ENCODE results near the gene SWAP70.

The SWAP70 gene

GRCh38 chr11:9651899-9652748, 11.8 kb upstream of the SWAP70 start:
- no peak for DNase-seq (ENCODE audit: low read depth, low spot score)

- DNase-seq (ENCODE audit: low read depth, low spot score): no peak
These were observed 10.0 kb upstream of the SWAP70 start for GRCh38 chr11:9653871-9654270.

- no peak for DNase-seq (ENCODE audit: low read depth, low spot score)
These were observed 7.0 kb upstream of the SWAP70 start for GRCh38 chr11:9656864-9657263.

GRCh38 chr11:9657531-9657930, 6.3 kb upstream of the SWAP70 start:
- DNase-seq (ENCODE audit: low read depth, low spot score): no peak

GRCh38 chr11:9660886-9661285, 3.0 kb upstream of the SWAP70 start:
- no peak for DNase-seq (ENCODE audit: low read depth, low spot score)

GRCh38 chr11:9662273-9662672, 1.6 kb upstream of the SWAP70 start:
- DNase-seq (ENCODE audit: low read depth, low spot score): no peak

GRCh38 chr11:9664276-9665171, 647 bp downstream of the SWAP70 start:
- no peak for DNase-seq (ENCODE audit: low read depth, low spot score)

GRCh38 chr11:9665749-9666148, 1.9 kb downstream of the SWAP70 start:
- no peak for DNase-seq (ENCODE audit: low read depth, low spot score)

GRCh38 chr11:9669954-9670353, 6.1 kb downstream of the SWAP70 start:
- DNase-seq (ENCODE audit: low read depth, low spot score): no peak

- no peak for DNase-seq (ENCODE audit: low read depth, low spot score)
These were observed 8.5 kb downstream of the SWAP70 start for GRCh38 chr11:9672288-9672916.

GRCh38 chr11:9672918-9673317, 9.0 kb downstream of the SWAP70 start:
- DNase-seq (ENCODE audit: low read depth, low spot score): no peak

GRCh38 chr11:9675691-9676090, 11.8 kb downstream of the SWAP70 start:
- no peak for DNase-seq (ENCODE audit: low read depth, low spot score)

GRCh38 chr11:9677951-9678350, 14.1 kb downstream of the SWAP70 start:
- DNase-seq (ENCODE audit: low read depth, low spot score): no peak

- no peak for DNase-seq (ENCODE audit: low read depth, low spot score)
These were observed 14.7 kb downstream of the SWAP70 start for GRCh38 chr11:9678576-9678975.

- no peak for DNase-seq (ENCODE audit: low read depth, low spot score)
These were observed 16.2 kb downstream of the SWAP70 start for GRCh38 chr11:9680028-9680427.

GRCh38 chr11:9681583-9682372, 17.9 kb downstream of the SWAP70 start:
- no peak for DNase-seq (ENCODE audit: low read depth, low spot score)

GRCh38 chr11:9687711-9688477, 24.0 kb downstream of the SWAP70 start:
- DNase-seq (ENCODE audit: low read depth, low spot score): no peak

- no peak for DNase-seq (ENCODE audit: low read depth, low spot score)
These were observed 25.0 kb downstream of the SWAP70 start for GRCh38 chr11:9688716-9689511.

GRCh38 chr11:9689721-9690120, 25.8 kb downstream of the SWAP70 start:
- no peak for DNase-seq (ENCODE audit: low read depth, low spot score)

GRCh38 chr11:9691865-9692264, 28.0 kb downstream of the SWAP70 start:
- DNase-seq (ENCODE audit: low read depth, low spot score): no peak

Measured in activated naive CD8-positive, alpha-beta T cell treated with anti-CD3 and anti-CD28 coated beads, Interleukin-2, amount 50 U/mL, for 16 hours (primary cell).